CD4-positive, alpha-beta T cell treated with Interleukin-6 at 100 ng/mL for 8 hours (primary cell): ENCODE measurements around the gene FLVCR1.
"Not testable (repeated sequence)": the region's sequence is repeated elsewhere in the genome, so short reads cannot be mapped to it uniquely, and the experiment has no call there.

Source experiments
- DNase-seq: peaks from one replicate; pipeline ENCODE4 v3.0.0-alpha.2; 2020; ENCODE audit warnings: mixed read lengths, low spot score

The FLVCR1 gene

GRCh38 chr1:212860713-212861581, 2.9 kb downstream of the FLVCR1 start:
- DNase-seq, result no peak

GRCh38 chr1:212862111-212862690, 4.1 kb downstream of the FLVCR1 start:
- no peak for DNase-seq

- DNase-seq, result not testable (repeated sequence)
Measured at GRCh38 chr1:212863345-212863744, 5.3 kb downstream of the FLVCR1 start.

GRCh38 chr1:212864201-212864600, 6.1 kb downstream of the FLVCR1 start:
- DNase-seq, result no peak

- DNase-seq, result no peak
Measured at GRCh38 chr1:212867192-212867591, 9.1 kb downstream of the FLVCR1 start.

- DNase-seq, result no peak
Measured at GRCh38 chr1:212871976-212872375, 13.9 kb downstream of the FLVCR1 start.

- DNase-seq, result no peak
Measured at GRCh38 chr1:212873518-212873917, 15.4 kb downstream of the FLVCR1 start.

- DNase-seq, result no peak
Measured at GRCh38 chr1:212878418-212878817, 20.3 kb downstream of the FLVCR1 start.

GRCh38 chr1:212879947-212880690, 22.0 kb downstream of the FLVCR1 start:
- DNase-seq, result no peak

GRCh38 chr1:212884592-212884991, 26.5 kb downstream of the FLVCR1 start:
- DNase-seq, result no peak

- no peak for DNase-seq
Measured at GRCh38 chr1:212892108-212892507, 34.0 kb downstream of the FLVCR1 start.

- no peak for DNase-seq
Measured at GRCh38 chr1:212899845-212900244, 41.8 kb downstream of the FLVCR1 start.

GRCh38 chr1:212901290-212901689, 43.2 kb downstream of the FLVCR1 start:
- no peak for DNase-seq

GRCh38 chr1:212902054-212902453, 44.0 kb downstream of the FLVCR1 start:
- no peak for DNase-seq

GRCh38 chr1:212903664-212904063, 45.6 kb downstream of the FLVCR1 start:
- DNase-seq, result no peak

GRCh38 chr1:212908071-212908470, 50.0 kb downstream of the FLVCR1 start:
- not testable (repeated sequence) for DNase-seq

GRCh38 chr1:212908971-212909370, 50.9 kb downstream of the FLVCR1 start:
- DNase-seq, result no peak

- no peak for DNase-seq
Measured at GRCh38 chr1:212909652-212910063, 51.6 kb downstream of the FLVCR1 start.

- not testable (repeated sequence) for DNase-seq
Measured at GRCh38 chr1:212910213-212910612, 52.1 kb downstream of the FLVCR1 start.

GRCh38 chr1:212913638-212914037, 55.6 kb downstream of the FLVCR1 start:
- DNase-seq, result not testable (repeated sequence)

- not testable (repeated sequence) for DNase-seq
Measured at GRCh38 chr1:212914110-212914509, 56.0 kb downstream of the FLVCR1 start.

GRCh38 chr1:212914789-212915188, 56.7 kb downstream of the FLVCR1 start:
- no peak for DNase-seq
